ENCODE measurements around the gene SBNO2.

SBNO2 gene

GRCh38 chr19:1156305-1156801 lies 17.7 kb downstream of the SBNO2 start:
- Histone ChIP-seq H3K4me3 (ENCODE audit: low read length) (peak overlapping the region; percentile 77), H3K4me1 (ENCODE audit: control insufficient read depth, insufficient read depth, low read length) (peaks cover 45% of the 10 kb centered on the region), H3K9ac (ENCODE audit: low read length) (peak overlapping the region; percentile 90), H3K9me3 (ENCODE audit: control insufficient read depth, low read length) (no peaks in the 10 kb centered on the region), H3K36me3 (ENCODE audit: control insufficient read depth, insufficient read depth, low read length, severe bottlenecking) (peaks cover 25% of the 10 kb centered on the region), H3K27me3 (replicated peaks; ENCODE audit: control insufficient read depth, insufficient read depth, low read length) (no peaks in the 10 kb centered on the region)
- DNase-seq (ENCODE audit: low read depth): no peak

- no peaks in the 10 kb centered on the region for H3K9me3 ChIP-seq (ENCODE audit: control insufficient read depth, low read length)
- H3K36me3 ChIP-seq (ENCODE audit: control insufficient read depth, insufficient read depth, low read length, severe bottlenecking): peaks cover 31% of the 10 kb centered on the region
- no peak for DNase-seq (ENCODE audit: low read depth)
- no peaks in the 10 kb centered on the region for H3K27me3 ChIP-seq (replicated peaks; ENCODE audit: control insufficient read depth, insufficient read depth, low read length)
- H3K9ac ChIP-seq (ENCODE audit: low read length): peak overlapping the region; percentile 90
- H3K4me1 ChIP-seq (ENCODE audit: control insufficient read depth, insufficient read depth, low read length): peaks cover 50% of the 10 kb centered on the region
- peak overlapping the region; percentile 77 for H3K4me3 ChIP-seq (ENCODE audit: low read length)
Observed at GRCh38 chr19:1155352-1156304, 18.4 kb downstream of the SBNO2 start.

GRCh38 chr19:1154731-1155351 lies 19.2 kb downstream of the SBNO2 start:
- Histone ChIP-seq H3K4me3 (ENCODE audit: low read length) (peak overlapping the region; percentile 77), H3K9me3 (ENCODE audit: control insufficient read depth, low read length) (no peaks in the 10 kb centered on the region), H3K36me3 (ENCODE audit: control insufficient read depth, insufficient read depth, low read length, severe bottlenecking) (peaks cover 32% of the 10 kb centered on the region), H3K27me3 (replicated peaks; ENCODE audit: control insufficient read depth, insufficient read depth, low read length) (no peaks in the 10 kb centered on the region), H3K4me1 (ENCODE audit: control insufficient read depth, insufficient read depth, low read length) (peaks cover 50% of the 10 kb centered on the region), H3K9ac (ENCODE audit: low read length) (peak overlapping the region; percentile 90)
- DNase-seq (ENCODE audit: low read depth): peak; percentile 97

GRCh38 chr19:1153891-1154730 lies 20.0 kb downstream of the SBNO2 start:
- H3K9me3 ChIP-seq (ENCODE audit: control insufficient read depth, low read length): no peaks in the 10 kb centered on the region
- H3K4me1 ChIP-seq (ENCODE audit: control insufficient read depth, insufficient read depth, low read length): peaks cover 50% of the 10 kb centered on the region
- no peaks in the 10 kb centered on the region for H3K27me3 ChIP-seq (replicated peaks; ENCODE audit: control insufficient read depth, insufficient read depth, low read length)
- H3K9ac ChIP-seq (ENCODE audit: low read length): peak overlapping the region; percentile 90
- peaks cover 39% of the 10 kb centered on the region for H3K36me3 ChIP-seq (ENCODE audit: control insufficient read depth, insufficient read depth, low read length, severe bottlenecking)
- peak overlapping the region; percentile 77 for H3K4me3 ChIP-seq (ENCODE audit: low read length)
- no peak for DNase-seq (ENCODE audit: low read depth)

GRCh38 chr19:1151917-1152587 lies 22.0 kb downstream of the SBNO2 start:
- Histone ChIP-seq H3K4me1 (ENCODE audit: control insufficient read depth, insufficient read depth, low read length) (peaks cover 50% of the 10 kb centered on the region), H3K36me3 (ENCODE audit: control insufficient read depth, insufficient read depth, low read length, severe bottlenecking) (peaks cover 37% of the 10 kb centered on the region), H3K4me3 (ENCODE audit: low read length) (peak overlapping the region; percentile 41), H3K9me3 (ENCODE audit: control insufficient read depth, low read length) (no peaks in the 10 kb centered on the region), H3K9ac (ENCODE audit: low read length) (peak overlapping the region; percentile 51), H3K27me3 (replicated peaks; ENCODE audit: control insufficient read depth, insufficient read depth, low read length) (no peaks in the 10 kb centered on the region)
- DNase-seq (ENCODE audit: low read depth): no peak

- Histone ChIP-seq H3K4me3 (ENCODE audit: low read length) (no peak overlapping the region), H3K9ac (ENCODE audit: low read length) (no peak overlapping the region), H3K4me1 (ENCODE audit: control insufficient read depth, insufficient read depth, low read length) (peaks cover 45% of the 10 kb centered on the region), H3K36me3 (ENCODE audit: control insufficient read depth, insufficient read depth, low read length, severe bottlenecking) (peaks cover 44% of the 10 kb centered on the region), H3K9me3 (ENCODE audit: control insufficient read depth, low read length) (no peaks in the 10 kb centered on the region), H3K27me3 (replicated peaks; ENCODE audit: control insufficient read depth, insufficient read depth, low read length) (no peaks in the 10 kb centered on the region)
- DNase-seq (ENCODE audit: low read depth): no peak
Observed at GRCh38 chr19:1151037-1151724, 22.9 kb downstream of the SBNO2 start.

- no peak overlapping the region for H3K4me3 ChIP-seq (ENCODE audit: low read length)
Observed at GRCh38 chr19:1150333-1151036, 23.6 kb downstream of the SBNO2 start.

GRCh38 chr19:1149259-1150045 lies 24.6 kb downstream of the SBNO2 start:
- DNase-seq (ENCODE audit: low read depth): no peak
- Histone ChIP-seq H3K27me3 (replicated peaks; ENCODE audit: control insufficient read depth, insufficient read depth, low read length) (no peaks in the 10 kb centered on the region), H3K9me3 (ENCODE audit: control insufficient read depth, low read length) (no peaks in the 10 kb centered on the region), H3K4me3 (ENCODE audit: low read length) (no peak overlapping the region), H3K9ac (ENCODE audit: low read length) (no peak overlapping the region), H3K36me3 (ENCODE audit: control insufficient read depth, insufficient read depth, low read length, severe bottlenecking) (peaks cover 57% of the 10 kb centered on the region), H3K4me1 (ENCODE audit: control insufficient read depth, insufficient read depth, low read length) (peaks cover 29% of the 10 kb centered on the region)

More at GRCh38 chr19:1150333-1151036, 23.6 kb downstream of the SBNO2 start:
- Histone ChIP-seq H3K9me3 (ENCODE audit: control insufficient read depth, low read length) (no peaks in the 10 kb centered on the region), H3K9ac (ENCODE audit: low read length) (no peak overlapping the region), H3K27me3 (replicated peaks; ENCODE audit: control insufficient read depth, insufficient read depth, low read length) (no peaks in the 10 kb centered on the region), H3K36me3 (ENCODE audit: control insufficient read depth, insufficient read depth, low read length, severe bottlenecking) (peaks cover 51% of the 10 kb centered on the region), H3K4me1 (ENCODE audit: control insufficient read depth, insufficient read depth, low read length) (peaks cover 38% of the 10 kb centered on the region)
- no peak for DNase-seq (ENCODE audit: low read depth)

- H3K36me3 ChIP-seq (ENCODE audit: control insufficient read depth, insufficient read depth, low read length, severe bottlenecking): peaks cover 66% of the 10 kb centered on the region
- H3K27me3 ChIP-seq (replicated peaks; ENCODE audit: control insufficient read depth, insufficient read depth, low read length): no peaks in the 10 kb centered on the region
- no peaks in the 10 kb centered on the region for H3K9me3 ChIP-seq (ENCODE audit: control insufficient read depth, low read length)
- H3K9ac ChIP-seq (ENCODE audit: low read length): no peak overlapping the region
- DNase-seq (ENCODE audit: low read depth): no peak
- H3K4me3 ChIP-seq (ENCODE audit: low read length): no peak overlapping the region
- H3K4me1 ChIP-seq (ENCODE audit: control insufficient read depth, insufficient read depth, low read length): peaks cover 20% of the 10 kb centered on the region
Observed at GRCh38 chr19:1147934-1148549, 26.0 kb downstream of the SBNO2 start.

Data from adipocyte (in vitro differentiated cells).